ENCODE results near the gene TMSB15C.
"Not testable (repeated sequence)": the region's sequence is repeated elsewhere in the genome, so short reads cannot be mapped to it uniquely, and the experiment has no call there.

The TMSB15C gene

DNA sequence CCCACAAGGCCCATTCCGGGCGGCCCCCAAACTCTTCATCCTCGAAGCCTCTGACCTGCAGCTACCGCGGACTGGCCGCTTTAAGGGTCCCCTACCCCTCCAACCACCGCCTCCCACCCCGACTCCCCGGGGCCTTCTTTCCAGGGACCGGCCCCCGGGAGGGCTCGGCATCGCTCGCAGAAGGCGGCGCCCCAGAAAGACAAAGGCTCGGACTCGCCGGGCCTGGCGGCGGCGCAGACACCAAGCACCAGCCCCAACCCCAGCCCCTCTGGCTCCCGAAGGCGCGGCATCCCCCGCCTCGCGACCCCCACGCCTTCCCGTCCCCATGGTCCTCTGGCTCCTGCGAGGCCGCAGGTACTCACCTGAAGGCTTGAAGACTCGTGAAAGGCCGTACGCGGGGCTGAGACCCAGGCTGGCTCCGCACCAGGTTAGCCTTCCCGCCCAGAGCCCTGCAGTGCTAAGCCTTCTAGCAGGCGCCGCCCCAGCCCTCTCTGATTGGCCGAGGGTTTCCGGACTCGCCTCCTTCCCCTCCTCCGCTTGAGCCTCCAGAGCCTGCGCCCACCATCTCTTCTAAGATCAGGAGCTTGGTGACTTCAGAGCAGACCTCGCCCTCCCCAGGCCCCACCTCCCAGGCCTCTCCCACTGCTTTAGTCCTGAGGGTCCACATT is at the start of gene TMSB15C:
Gene TMSB15C, minus strand, starts transcription at position 459 of the 668 bp plus-strand sequence.
- not testable (repeated sequence) for DNase-seq (ENCODE audit: low read depth); H3K4me3 ChIP-seq (ENCODE audit: low read depth, low read length)

DNA sequence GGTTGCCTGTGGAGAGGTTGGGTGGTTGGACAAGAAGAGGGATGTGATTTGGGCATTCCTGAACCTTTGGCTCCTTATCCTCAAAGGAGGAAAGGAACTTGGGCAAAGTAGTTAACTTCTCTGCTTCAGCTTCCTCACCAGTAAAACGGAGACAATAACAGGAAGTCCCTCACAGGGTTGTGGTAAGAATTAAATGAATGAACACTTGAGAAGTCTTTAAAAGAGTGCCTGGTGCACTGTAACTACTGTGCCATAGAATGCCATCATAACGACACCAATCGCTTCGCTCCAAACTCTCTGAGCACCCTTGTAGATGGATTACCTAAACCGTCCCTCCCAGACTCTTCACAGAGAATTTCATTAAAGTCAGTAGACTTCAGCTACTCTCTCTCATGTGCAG is 46.8 kb upstream of the TMSB15C start:
- TF ChIP-seq, protein P1, sequence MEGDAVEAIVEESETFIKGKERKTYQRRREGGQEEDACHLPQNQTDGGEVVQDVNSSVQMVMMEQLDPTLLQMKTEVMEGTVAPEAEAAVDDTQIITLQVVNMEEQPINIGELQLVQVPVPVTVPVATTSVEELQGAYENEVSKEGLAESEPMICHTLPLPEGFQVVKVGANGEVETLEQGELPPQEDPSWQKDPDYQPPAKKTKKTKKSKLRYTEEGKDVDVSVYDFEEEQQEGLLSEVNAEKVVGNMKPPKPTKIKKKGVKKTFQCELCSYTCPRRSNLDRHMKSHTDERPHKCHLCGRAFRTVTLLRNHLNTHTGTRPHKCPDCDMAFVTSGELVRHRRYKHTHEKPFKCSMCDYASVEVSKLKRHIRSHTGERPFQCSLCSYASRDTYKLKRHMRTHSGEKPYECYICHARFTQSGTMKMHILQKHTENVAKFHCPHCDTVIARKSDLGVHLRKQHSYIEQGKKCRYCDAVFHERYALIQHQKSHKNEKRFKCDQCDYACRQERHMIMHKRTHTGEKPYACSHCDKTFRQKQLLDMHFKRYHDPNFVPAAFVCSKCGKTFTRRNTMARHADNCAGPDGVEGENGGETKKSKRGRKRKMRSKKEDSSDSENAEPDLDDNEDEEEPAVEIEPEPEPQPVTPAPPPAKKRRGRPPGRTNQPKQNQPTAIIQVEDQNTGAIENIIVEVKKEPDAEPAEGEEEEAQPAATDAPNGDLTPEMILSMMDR (IDR thresholded peaks at IDR 0.05; ENCODE audit: insufficient read depth, low read depth, low read length, missing control alignments), result no peak
- no peak overlapping the region for H3K4me3 ChIP-seq (ENCODE audit: low read depth, low read length)
- DNase-seq (ENCODE audit: low read depth), result peak; percentile 14

DNA sequence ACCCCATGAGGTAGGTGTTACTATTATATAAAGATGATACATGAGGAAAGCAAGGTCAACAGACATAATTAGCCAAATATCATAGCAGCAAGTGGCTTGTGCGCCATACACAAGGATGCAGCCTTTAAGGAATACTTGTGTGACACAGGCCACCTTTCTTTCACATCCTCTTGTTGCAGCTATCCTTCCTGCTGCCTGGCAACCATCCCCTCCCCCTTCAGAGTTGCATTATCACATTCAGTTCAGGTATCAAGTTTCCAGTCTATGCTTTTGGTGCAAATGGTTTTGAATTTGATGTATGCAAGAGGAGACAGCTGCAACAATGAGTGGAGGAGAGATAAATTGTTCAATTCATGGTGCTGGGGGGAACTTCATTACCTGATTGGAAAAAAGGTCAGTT is 42.7 kb upstream of the TMSB15C start:
- H3K4me3 ChIP-seq (ENCODE audit: low read depth, low read length), result no peak overlapping the region
- TF ChIP-seq, protein P1 (IDR thresholded peaks at IDR 0.05; ENCODE audit: insufficient read depth, low read depth, low read length, missing control alignments), result no peak
- DNase-seq (ENCODE audit: low read depth), result peak; percentile 14

DNA sequence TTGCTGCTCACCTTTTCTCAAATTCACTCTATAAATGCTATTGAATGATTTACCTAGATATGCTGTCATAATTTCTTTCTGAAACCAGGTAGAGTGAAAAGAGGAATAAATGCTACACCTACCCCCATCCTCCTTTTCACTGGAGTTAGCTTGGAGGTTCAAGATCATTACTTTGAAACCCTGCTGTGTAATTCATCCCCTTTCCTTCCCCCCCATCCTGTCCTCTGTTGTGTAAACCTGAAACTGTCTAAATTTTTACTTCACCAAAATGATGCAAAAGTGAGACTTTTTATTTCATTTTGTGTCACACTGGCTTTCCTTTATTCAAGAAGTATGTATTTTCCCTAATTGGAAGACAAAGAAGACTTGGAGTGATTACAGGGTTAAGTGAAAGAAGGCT is 41.7 kb upstream of the TMSB15C start:
- no peak overlapping the region for H3K4me3 ChIP-seq (ENCODE audit: low read depth, low read length)
- TF ChIP-seq, protein P1 (IDR thresholded peaks at IDR 0.05; ENCODE audit: insufficient read depth, low read depth, low read length, missing control alignments), result no peak
- DNase-seq (ENCODE audit: low read depth), result no peak

DNA sequence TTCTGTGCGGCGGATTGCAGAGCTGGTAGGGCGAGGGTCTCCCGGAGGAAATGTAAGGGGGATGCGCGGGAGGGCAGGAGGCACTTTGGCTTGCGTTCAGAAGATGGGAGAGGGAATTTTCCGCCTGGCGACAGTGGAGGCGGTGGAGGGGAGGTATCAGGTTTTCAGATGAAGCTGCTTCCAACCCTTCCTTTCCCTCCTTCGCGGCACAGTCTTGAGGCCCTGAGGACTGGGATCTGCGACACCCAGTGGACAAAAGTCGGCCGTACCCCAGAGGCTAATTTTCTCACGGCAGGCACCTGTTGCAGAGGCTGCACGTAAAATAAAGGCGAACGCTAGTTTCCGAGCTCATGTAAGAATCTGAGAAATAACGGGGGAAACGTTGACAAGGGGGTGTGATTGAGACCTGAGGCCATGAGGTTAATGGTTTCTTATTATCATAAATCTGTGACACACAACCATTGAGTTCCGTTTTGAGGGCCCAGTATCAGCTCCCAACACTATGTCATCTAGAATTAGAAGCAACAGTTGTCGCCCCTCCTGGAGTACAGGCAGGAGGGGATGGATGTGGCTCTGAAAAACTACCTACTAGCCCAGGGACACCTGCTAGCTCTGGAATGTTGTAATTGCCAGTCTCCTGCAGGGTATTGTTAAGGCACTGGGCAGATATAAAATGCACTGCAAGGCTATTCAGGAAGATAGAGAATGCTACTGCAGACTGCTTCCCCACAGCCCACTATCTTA is 37.4 kb upstream of the TMSB15C start:
- peak overlapping the region; percentile 60 for H3K4me3 ChIP-seq (ENCODE audit: low read depth, low read length)
- peak; percentile 76 for DNase-seq (ENCODE audit: low read depth)
- TF ChIP-seq, protein P1 (IDR thresholded peaks at IDR 0.05; ENCODE audit: insufficient read depth, low read depth, low read length, missing control alignments), result peak; percentile 58

DNA sequence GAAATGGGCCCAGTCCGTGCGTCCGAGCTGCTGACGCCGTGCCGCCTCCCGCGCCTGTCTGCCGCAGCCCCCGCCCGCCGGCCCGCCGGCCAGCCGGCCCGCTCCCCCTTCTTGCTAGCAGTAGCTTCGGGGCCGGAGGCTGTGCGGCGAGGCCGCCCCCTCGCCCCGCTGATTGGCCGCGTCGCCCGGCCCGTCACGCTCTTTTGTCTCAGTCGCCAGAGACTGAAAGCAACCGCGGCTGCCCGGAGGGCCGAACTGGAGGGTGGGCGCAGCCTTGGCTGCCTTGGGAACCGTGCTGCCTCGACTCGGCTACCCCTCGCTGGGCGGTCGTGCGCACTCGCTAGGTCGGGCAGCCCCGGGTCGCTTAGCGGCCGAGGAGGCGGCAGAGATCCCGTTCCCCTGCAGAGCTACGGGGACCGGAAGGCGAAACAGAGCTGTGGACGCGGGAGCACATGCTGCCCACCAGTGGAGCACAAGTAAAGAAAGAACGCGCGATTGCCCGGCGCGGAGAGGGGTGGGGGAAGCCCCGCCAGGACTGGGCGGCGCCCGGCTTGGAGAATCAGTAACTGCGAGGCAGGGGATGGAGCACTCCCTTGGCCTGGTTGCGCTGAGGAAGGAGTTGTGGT is 36.4 kb upstream of the TMSB15C start, which contains the start of gene ZCCHC18:
Gene ZCCHC18, plus strand, starts transcription at position 198 of the 626 bp plus-strand sequence. CDS start 1,589 bp downstream, outside the sequence.
- TF ChIP-seq, protein P1 (IDR thresholded peaks at IDR 0.05; ENCODE audit: insufficient read depth, low read depth, low read length, missing control alignments), result no peak
- peak; percentile 81 for DNase-seq (ENCODE audit: low read depth)
- peak within 1 kb of the TSS; percentile 60 for H3K4me3 ChIP-seq (ENCODE audit: low read depth, low read length)

DNA sequence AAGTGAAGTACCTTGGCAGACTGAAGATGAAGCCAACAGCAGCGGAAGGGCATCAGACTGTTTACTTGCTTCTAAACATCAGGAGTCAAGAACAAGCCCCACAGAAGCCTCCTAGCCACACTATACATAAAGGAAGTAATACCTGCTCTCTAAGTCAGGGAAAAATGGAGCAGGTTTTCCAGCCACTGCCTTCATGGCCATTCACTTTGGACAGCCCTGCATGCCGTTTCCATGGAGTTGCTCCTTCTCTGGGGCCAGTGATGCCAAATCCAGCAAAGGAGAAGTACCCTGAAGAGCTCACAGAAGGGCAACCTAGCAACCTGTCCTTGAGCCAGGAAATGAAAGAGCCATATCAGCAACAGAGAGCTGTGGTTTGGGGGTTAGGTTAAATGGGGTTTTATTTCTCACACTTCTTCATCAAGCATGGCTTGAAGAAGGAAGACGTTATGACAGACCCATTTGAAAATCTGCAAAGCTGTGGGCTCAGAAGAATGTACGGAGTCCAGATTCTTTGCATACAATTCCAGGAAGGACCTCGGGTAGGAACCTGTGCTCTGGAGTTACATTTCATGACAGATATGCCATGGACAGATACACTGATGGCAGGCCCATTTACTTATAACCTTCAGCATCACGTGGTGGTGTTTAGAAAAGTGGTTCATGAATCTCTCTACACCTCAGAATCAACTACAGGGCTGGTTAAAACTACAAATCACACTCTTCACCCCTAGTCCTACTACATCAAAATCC is 34.6 kb upstream of the TMSB15C start:
- peak overlapping the region; percentile 28; the same call in 1 of the 2 replicates for H3K4me3 ChIP-seq (ENCODE audit: low read depth, low read length)
- DNase-seq (ENCODE audit: low read depth), result peak; percentile 25

Data from GM12865 (cell line).